ENCODE results near the gene ANKRD63. TPM values are rescaled to one million over a fixed set of nuclear protein-coding genes. Genes with fewer than 3 reads are reported as not detected.

ANKRD63 gene
- total and polyA plus RNA-seq, 10 of the 15 experiments (the other 5 are each of a cell fraction or from before 2014, with no cell fraction given) = not detected

- POLR2A ChIA-PET = interaction anchor here (1.3 kb wide), 1 partner anchor 17 kb away, joined by 4 read pairs; no protein-coding TSS in a partner anchor
- Histone ChIP-seq H2AFZ (ENCODE audit: control insufficient read depth, low read depth, low read length) (no peak overlapping the region), H3K9me3 (replicated peaks; ENCODE audit: control insufficient read depth, insufficient read depth, low read length) (no peaks in the 10 kb centered on the region), H3K36me3 (ENCODE audit: control insufficient read depth in 2 of 2, insufficient read depth in 2 of 2, low read length in 1 of 2) (no peaks in the 10 kb centered on the region), H3K9ac (ENCODE audit: control insufficient read depth, insufficient read depth, low read length) (no peak overlapping the region), H4K20me1 (ENCODE audit: control insufficient read depth, insufficient read depth) (no peaks in the 10 kb centered on the region), H3K79me2 (ENCODE audit: control insufficient read depth, insufficient read depth, low read length) (no peaks in the 10 kb centered on the region), H3K4me3 (no peak overlapping the region), H3K4me1 (ENCODE audit: control insufficient read depth, insufficient read depth, low read length) (peaks cover 11% of the 10 kb centered on the region), H3K27ac (ENCODE audit: control insufficient read depth, insufficient read depth) (no peak overlapping the region), H3K4me2 (ENCODE audit: control insufficient read depth, insufficient read depth) (no peak overlapping the region), H3K27me3 (replicated peaks in 1 of 2; ENCODE audit: control insufficient read depth in 2 of 2, insufficient read depth in 2 of 2, low read length in 1 of 2) (no peaks in the 10 kb centered on the region)
- WGBS (ENCODE audit: insufficient coverage, insufficient replicate concordance, low lambda C conversion rate, missing lambda C conversion rate) = 41% methylated on average over 1 of the region's 1 CpG
- DNase-seq (ENCODE audit: low read depth, low spot score) (no peak), FAIRE-seq (no peak), ATAC-seq (no peak)
- in situ Hi-C loops (cut with MboI) = no loop called here
- no TSS peak for BruUV-seq (replicated peaks)
- CTCF ChIA-PET = interaction anchor here (0.6 to 17.6 kb wide), 13 partner anchors 8 to 939 kb away, joined by 3 to 336 read pairs (median 5); partner anchors contain the start of genes CCDC9B and PLCB2
- no peak for TF ChIP-seq SUPT20H (IDR thresholded peaks at IDR 0.05; ENCODE audit: borderline replicate concordance, control insufficient read depth, low read depth, low read length)
- no peak for TF ChIP-seq NR2C2 (IDR thresholded peaks at IDR 0.05; ENCODE audit: borderline replicate concordance, control insufficient read depth, insufficient read length, low read depth)
- intact Hi-C loops (cut with micrococcal nuclease; ENCODE audit: unreplicated experiment) = no loop called here
- RAD21 ChIA-PET (ENCODE audit: unreplicated experiment) = interaction anchor here (1.0 to 1.5 kb wide), 7 partner anchors 12 to 41 kb away, joined by 3 to 4 read pairs (median 3); no protein-coding TSS in a partner anchor
- SMC1A ChIA-PET (ENCODE audit: uncharacterized antibody, unreplicated experiment) = interaction anchor here (0.8 to 7.6 kb wide), 8 partner anchors 10 to 101 kb away, joined by 3 to 42 read pairs (median 6); partner anchors contain the start of gene PLCB2
These were observed 37.5 kb upstream of the ANKRD63 start for GRCh38 chr15:40320409-40320808.

- CTCF ChIA-PET = interaction anchor here (0.7 to 17.6 kb wide), 10 partner anchors 7 to 105 kb away, joined by 3 to 336 read pairs (median 6); partner anchors contain the start of genes CCDC9B and PLCB2
- 3% methylated on average over 4 of the region's 4 CpGs for WGBS (ENCODE audit: insufficient coverage, insufficient replicate concordance, low lambda C conversion rate, missing lambda C conversion rate)
- in situ Hi-C loops (cut with MboI) = no loop called here
- RAD21 ChIA-PET (ENCODE audit: unreplicated experiment) = interaction anchor here (1.0 to 1.5 kb wide), 3 partner anchors 21 to 100 kb away, joined by 3 read pairs; no protein-coding TSS in a partner anchor
- DNase-seq (ENCODE audit: low read depth, low spot score) = no peak
- Histone ChIP-seq H3K4me1 (ENCODE audit: control insufficient read depth, insufficient read depth, low read length) (peaks cover 5% of the 10 kb centered on the region; the same call in 1 of the 2 replicates), H3K27me3 (replicated peaks in 1 of 2; ENCODE audit: control insufficient read depth in 2 of 2, insufficient read depth in 2 of 2, low read length in 1 of 2) (peaks cover 0 to 2% of the 10 kb centered on the region in 2 experiments; a peak in 2 of 4 replicates), H3K4me2 (ENCODE audit: control insufficient read depth, insufficient read depth) (no peak overlapping the region), H3K9ac (ENCODE audit: control insufficient read depth, insufficient read depth, low read length) (no peak overlapping the region), H4K20me1 (ENCODE audit: control insufficient read depth, insufficient read depth) (no peaks in the 10 kb centered on the region), H3K27ac (ENCODE audit: control insufficient read depth, insufficient read depth) (no peak overlapping the region), H3K79me2 (ENCODE audit: control insufficient read depth, insufficient read depth, low read length) (no peaks in the 10 kb centered on the region), H3K36me3 (ENCODE audit: control insufficient read depth in 2 of 2, insufficient read depth in 2 of 2, low read length in 1 of 2) (no peaks in the 10 kb centered on the region), H3K9me3 (replicated peaks; ENCODE audit: control insufficient read depth, insufficient read depth, low read length) (no peaks in the 10 kb centered on the region), H3K4me3 (no peak overlapping the region), H2AFZ (ENCODE audit: control insufficient read depth, low read depth, low read length) (no peak overlapping the region)
- no peak for ATAC-seq
- FAIRE-seq = no peak
- SMC1A ChIA-PET (ENCODE audit: uncharacterized antibody, unreplicated experiment) = interaction anchor here (0.6 to 7.6 kb wide), 5 partner anchors 10 to 38 kb away, joined by 3 to 42 read pairs (median 3); no protein-coding TSS in a partner anchor
- BruUV-seq (replicated peaks) = no TSS peak
- POLR2A ChIA-PET = interaction anchor here (0.8 kb wide), 1 partner anchor 27 kb away, joined by 3 read pairs; no protein-coding TSS in a partner anchor
- intact Hi-C loops (cut with micrococcal nuclease; ENCODE audit: unreplicated experiment) = no loop called here
- TF ChIP-seq CHD2 (IDR thresholded peaks at IDR 0.05; ENCODE audit: borderline replicate concordance, low read depth, low read length) (no peak), TCF12 (IDR thresholded peaks at IDR 0.05; ENCODE audit: low read depth, low read length) (no peak), GABPA (IDR thresholded peaks at IDR 0.05; ENCODE audit: low read depth) (no peak), BACH1 (IDR thresholded peaks at IDR 0.05; ENCODE audit: borderline replicate concordance) (no peak), MAX (IDR thresholded peaks at IDR 0.05; ENCODE audit: low read depth, low read length) (no peak), SUPT20H (IDR thresholded peaks at IDR 0.05; ENCODE audit: borderline replicate concordance, control insufficient read depth, low read depth, low read length) (no peak), RCOR1 (conservative IDR thresholded peaks at IDR 0.05; ENCODE audit: low read depth, low read length) (no peak), PBX3 (IDR thresholded peaks at IDR 0.05; ENCODE audit: insufficient replicate concordance, low read depth, low read length) (no peak), ZBTB4 (CRISPR knock-in tag; IDR thresholded peaks at IDR 0.05) (no peak), STAT3 (IDR thresholded peaks at IDR 0.05; ENCODE audit: low read depth, low read length) (no peak)
These were observed 34.7 kb upstream of the ANKRD63 start for GRCh38 chr15:40317580-40317979.

Data from GM12878 (cell line).